Body of pancreas (tissue), 4 donors: ENCODE results near the gene ANKMY1.

Experiments used
- CTCF ChIP-seq, 7 experiments: fragments of 450-650 bp in 4 of 7; fragments of 200-600 bp in 3 of 7; sonication (generic) in 3 of 7; IDR thresholded peaks; one replicate each; pipeline ENCODE4 v1.5.1; 2016 to 2019; ENCODE audit warnings: antibody characterized with exemption in 7 of 7
- POLR2A ChIP-seq, 3 donors: fragments of 450-650 bp; IDR thresholded peaks; one replicate each; pipeline ENCODE4 v1.6.1; 2016; ENCODE audit warnings: antibody characterized with exemption in 3 of 3, mild to moderate bottlenecking in 2 of 3

- no peak for TF ChIP-seq POLR2A (IDR thresholded peaks at IDR 0.05)
- TF ChIP-seq CTCF (IDR thresholded peaks at IDR 0.05) = no peak
Observed at GRCh38 chr2:240450532-240451107, 107.2 kb downstream of the ANKMY1 start.
